H9 (cell line): ENCODE data around the gene SGMS2. TPM values are rescaled to one million over a fixed set of nuclear protein-coding genes. Genes with fewer than 3 reads are reported as not detected.

Source experiments
- DNase-seq: peaks from one replicate; pipeline ENCODE4 v3.0.0-alpha.2; 2017
- H2AFZ ChIP-seq: one replicate; pipeline ENCODE4 v1.6.1; 2013; ENCODE audit warnings: mild to moderate bottlenecking, low read length, control low read depth, moderate library complexity
- H2AK5ac ChIP-seq: 2 replicates; pipeline ENCODE4 v1.6.1; 2013; ENCODE audit warnings: low read length, control low read depth, mixed read lengths; ENCODE audit not compliant: insufficient read length
- H2BK120ac ChIP-seq: one replicate; pipeline ENCODE4 v1.6.1; 2013; ENCODE audit warnings: low read depth, mild to moderate bottlenecking, low read length, control low read depth, inconsistent platforms; ENCODE audit not compliant: poor library complexity, severe bottlenecking
- H2BK12ac ChIP-seq: 2 replicates; pipeline ENCODE4 v1.6.1; 2013; ENCODE audit warnings: low read length, control low read depth, mixed read lengths, low read depth; ENCODE audit not compliant: insufficient read length
- H2BK15ac ChIP-seq: 2 replicates; pipeline ENCODE4 v1.6.1; 2013; ENCODE audit warnings: low read depth, low read length, control low read depth
- H2BK20ac ChIP-seq: one replicate; pipeline ENCODE4 v1.6.1; 2013; ENCODE audit warnings: low read depth, mild to moderate bottlenecking, low read length, control low read depth, inconsistent platforms; ENCODE audit not compliant: poor library complexity, severe bottlenecking
- H2BK5ac ChIP-seq: 2 replicates; pipeline ENCODE4 v1.6.1; 2013; ENCODE audit warnings: low read length, control low read depth, mixed read lengths; ENCODE audit not compliant: insufficient read length
- H3K14ac ChIP-seq: 2 replicates; pipeline ENCODE4 v1.6.1; 2013; ENCODE audit warnings: low read length, control low read depth; ENCODE audit not compliant: insufficient read depth
- H3K18ac ChIP-seq: 2 replicates; pipeline ENCODE4 v1.6.1; 2013; ENCODE audit warnings: low read depth, mild to moderate bottlenecking, mixed read lengths, low read length, control low read depth; ENCODE audit not compliant: insufficient read length
- H3K23ac ChIP-seq: 2 replicates; pipeline ENCODE4 v1.6.1; 2013; ENCODE audit warnings: low read length, control low read depth, mixed read lengths, low read depth; ENCODE audit not compliant: insufficient read length
- H3K23me2 ChIP-seq: 2 replicates; pipeline ENCODE4 v1.6.1; 2013; ENCODE audit warnings: low read depth, mild to moderate bottlenecking, mixed read lengths, low read length, control low read depth; ENCODE audit not compliant: insufficient read length, poor library complexity, severe bottlenecking
- H3K27ac ChIP-seq: 2 replicates; pipeline ENCODE4 v1.5.1; 2013; ENCODE audit warnings: low read length, control low read depth, mixed read lengths, low read depth; ENCODE audit not compliant: insufficient read length
- H3K27me3 ChIP-seq: 2 replicates; pipeline ENCODE4 v1.6.1; 2013; ENCODE audit warnings: low read length, control low read depth, inconsistent platforms; ENCODE audit not compliant: insufficient read depth
- H3K4ac ChIP-seq: 2 replicates; pipeline ENCODE4 v1.6.1; 2013; ENCODE audit warnings: low read depth, mild to moderate bottlenecking, control low read depth, inconsistent platforms, low read length, moderate library complexity
- H3K4me1 ChIP-seq: 2 replicates; pipeline ENCODE4 v1.6.1; 2013; ENCODE audit warnings: low read length, control low read depth, inconsistent platforms; ENCODE audit not compliant: insufficient read depth
- H3K4me2 ChIP-seq: 2 replicates; pipeline ENCODE4 v1.6.1; 2013; ENCODE audit warnings: low read length, control low read depth, mixed read lengths; ENCODE audit not compliant: insufficient read length, insufficient read depth
- H3K56ac ChIP-seq: 2 replicates; pipeline ENCODE4 v1.6.1; 2013; ENCODE audit warnings: low read depth, mild to moderate bottlenecking, mixed read lengths, low read length, control low read depth; ENCODE audit not compliant: insufficient read length
- H3K79me1 ChIP-seq: 2 replicates; pipeline ENCODE4 v1.6.1; 2013; ENCODE audit warnings: low read depth, mild to moderate bottlenecking, moderate library complexity, low read length, control low read depth, inconsistent platforms; ENCODE audit not compliant: insufficient read depth, poor library complexity, severe bottlenecking
- H3K79me2 ChIP-seq: 2 replicates; pipeline ENCODE4 v1.6.1; 2013; ENCODE audit warnings: low read length, control low read depth, inconsistent platforms; ENCODE audit not compliant: insufficient read depth
- H3K9ac ChIP-seq: 2 replicates; pipeline ENCODE4 v1.6.1; 2013; ENCODE audit warnings: low read length, control low read depth, mixed read lengths; ENCODE audit not compliant: insufficient read length; ENCODE audit errors: extremely low read depth
- H3K9me3 ChIP-seq: one replicate; pipeline ENCODE4 v1.6.1; 2013; ENCODE audit warnings: low read depth, low read length, inconsistent platforms; ENCODE audit not compliant: control insufficient read depth
- H3T11ph ChIP-seq: one replicate; pipeline ENCODE4 v1.6.1; 2013; ENCODE audit warnings: mild to moderate bottlenecking, low read length, control low read depth, inconsistent platforms
- H4K20me1 ChIP-seq: one replicate; pipeline ENCODE4 v1.6.1; 2013; ENCODE audit not compliant: control insufficient read depth, insufficient read length, insufficient read depth
- H4K5ac ChIP-seq: 2 replicates; pipeline ENCODE4 v1.6.1; 2013; ENCODE audit warnings: low read depth, mild to moderate bottlenecking, mixed read lengths, low read length, control low read depth; ENCODE audit not compliant: insufficient read length
- H4K8ac ChIP-seq: replicated peaks from 2 replicates; pipeline ENCODE4 v1.6.1; 2013; ENCODE audit warnings: low read length, control low read depth, mixed read lengths, low read depth; ENCODE audit not compliant: insufficient read length
- H4K91ac ChIP-seq: 2 replicates; pipeline ENCODE4 v1.6.1; 2013; ENCODE audit warnings: low read depth, mild to moderate bottlenecking, moderate library complexity, mixed read lengths, low read length, control low read depth; ENCODE audit not compliant: insufficient read length
- H3K27ac Mint-ChIP-seq, 3 experiments: 2 replicates in 2 of 3; 3 replicates in 1 of 3; pipeline ENCODE4 v1.8.0; 2020 to 2021; ENCODE audit warnings: mixed read lengths in 3 of 3, mild to moderate bottlenecking in 1 of 3, moderate library complexity in 1 of 3
- H3K27me3 Mint-ChIP-seq: 2 replicates; pipeline ENCODE4 v1.8.0; 2021; ENCODE audit warnings: low read depth, mild to moderate bottlenecking, moderate library complexity, mixed read lengths
- H3K36me3 Mint-ChIP-seq, 3 experiments: 2 replicates in 2 of 3; 3 replicates in 1 of 3; pipeline ENCODE4 v1.8.0; 2020 to 2021; ENCODE audit warnings: low read depth in 3 of 3, mixed read lengths in 3 of 3; ENCODE audit not compliant: insufficient read depth in 1 of 3
- H3K4me1 Mint-ChIP-seq, 2 experiments: 2 replicates each; pipeline ENCODE4 v1.8.0; 2020; ENCODE audit warnings: mixed read lengths in 2 of 2
- H3K4me3 Mint-ChIP-seq, 2 experiments: 2 replicates in 1 of 2; 3 replicates in 1 of 2; pipeline ENCODE4 v1.8.0; 2020 to 2021; ENCODE audit warnings: mild to moderate bottlenecking in 2 of 2, mixed read lengths in 2 of 2, moderate library complexity in 1 of 2
- H3K9me3 Mint-ChIP-seq, 2 experiments: 2 replicates in 1 of 2; 3 replicates in 1 of 2; pipeline ENCODE4 v1.8.0; 2020; ENCODE audit warnings: mild to moderate bottlenecking in 2 of 2, mixed read lengths in 2 of 2, moderate library complexity in 1 of 2
- CTCF ChIP-seq: fragments of 200-600 bp; sonication (generic); conservative IDR thresholded peaks from 3 replicates; pipeline ENCODE4 v1.8.0; 2021; ENCODE audit warnings: antibody characterized with exemption, mild to moderate bottlenecking
- total RNA-seq: library from RNA; stranded (reverse); gene quantifications from 2 replicates; pipeline ENCODE4 v1.2.1, GENCODE V29; 2021

SGMS2 gene
- total RNA-seq, 1 experiment from 2014 or later: 9.7 TPM

DNA sequence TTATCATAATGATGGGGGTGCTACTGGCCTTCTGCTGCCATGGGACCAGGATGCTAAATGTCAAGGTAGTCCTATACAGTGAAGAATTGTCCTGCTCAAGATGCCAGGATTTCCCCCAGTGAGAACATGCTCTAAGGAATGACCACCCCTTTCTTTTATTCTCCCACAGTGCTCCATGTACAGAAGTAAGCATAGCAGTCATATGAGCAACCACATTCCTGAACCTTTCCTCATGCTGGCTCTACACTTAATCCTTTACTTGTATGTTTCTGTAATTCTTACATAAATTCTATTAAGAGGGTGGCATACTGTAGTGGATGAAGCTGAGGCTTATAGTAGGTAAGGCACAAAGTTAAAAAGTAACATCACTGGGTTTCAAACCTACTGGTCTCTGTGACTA, 126.8 kb downstream of the SGMS2 start:
- Histone ChIP-seq H3K4me1 (no peaks in the 10 kb centered on the region), H2BK20ac (no peak overlapping the region), H3K9me3 (no peaks in the 10 kb centered on the region), H2BK15ac (no peak overlapping the region), H3K14ac (no peak overlapping the region), H2AFZ (no peak overlapping the region), H3K23me2 (no peaks in the 10 kb centered on the region), H2AK5ac (no peak overlapping the region), H3T11ph (no peak overlapping the region), H2BK12ac (no peak overlapping the region), H3K18ac (no peak overlapping the region), H3K56ac (no peak overlapping the region), H3K4me2 (no peak overlapping the region), H2BK120ac (no peak overlapping the region), H4K20me1 (no peaks in the 10 kb centered on the region), H3K9ac (no peak overlapping the region), H3K23ac (no peak overlapping the region), H3K79me2 (no peaks in the 10 kb centered on the region), H2BK5ac (no peak overlapping the region), H4K8ac (no peak overlapping the region), H4K91ac (no peak overlapping the region), H3K27ac (no peak overlapping the region), H3K79me1 (no peaks in the 10 kb centered on the region), H3K4ac (no peak overlapping the region), H3K27me3 (no peaks in the 10 kb centered on the region), H4K5ac (no peak overlapping the region)
- no peak overlapping the region for H3K4me3 Mint-ChIP-seq
- H3K9me3 Mint-ChIP-seq: peaks cover 13 to 15% of the 10 kb centered on the region in 2 experiments
- H3K27me3 Mint-ChIP-seq: no peaks in the 10 kb centered on the region
- no peak for TF ChIP-seq CTCF
- H3K4me1 Mint-ChIP-seq: no peaks in the 10 kb centered on the region
- no peak for DNase-seq
- peaks cover 12 to 55% (median 40%) of the 10 kb centered on the region in 3 experiments for H3K36me3 Mint-ChIP-seq
- H3K27ac Mint-ChIP-seq: no peak overlapping the region
